ENCODE data around the gene RNF213.
"Not testable (repeated sequence)": the region's sequence is repeated elsewhere in the genome, so short reads cannot be mapped to it uniquely, and the experiment has no call there.

- not testable (repeated sequence) for TF ChIP-seq CTCF, POLR2A, POLR2AphosphoS5 (IDR thresholded peaks at IDR 0.05)
Observed at GRCh38 chr17:80299350-80300100, 38.9 kb downstream of the RNF213 start.
